ENCODE results near the gene CLTC.

DNA sequence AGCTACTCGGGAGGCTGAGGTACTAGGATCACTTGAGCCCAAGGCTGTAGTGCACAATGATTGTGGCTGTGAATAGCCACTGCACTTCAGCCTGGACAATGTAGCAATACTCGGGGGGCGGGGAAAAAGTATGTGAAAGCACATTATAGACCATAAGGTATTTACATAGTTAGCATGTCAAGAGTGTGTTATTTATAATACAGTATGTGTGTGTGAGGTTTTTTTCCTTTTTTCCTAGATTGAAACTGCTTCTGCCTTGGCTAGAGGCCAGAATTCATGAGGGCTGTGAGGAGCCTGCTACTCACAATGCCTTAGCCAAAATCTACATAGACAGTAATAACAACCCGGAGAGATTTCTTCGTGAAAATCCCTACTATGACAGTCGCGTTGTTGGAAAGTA lies 57.0 kb downstream of the CLTC start:
- TF ChIP-seq, protein P1, sequence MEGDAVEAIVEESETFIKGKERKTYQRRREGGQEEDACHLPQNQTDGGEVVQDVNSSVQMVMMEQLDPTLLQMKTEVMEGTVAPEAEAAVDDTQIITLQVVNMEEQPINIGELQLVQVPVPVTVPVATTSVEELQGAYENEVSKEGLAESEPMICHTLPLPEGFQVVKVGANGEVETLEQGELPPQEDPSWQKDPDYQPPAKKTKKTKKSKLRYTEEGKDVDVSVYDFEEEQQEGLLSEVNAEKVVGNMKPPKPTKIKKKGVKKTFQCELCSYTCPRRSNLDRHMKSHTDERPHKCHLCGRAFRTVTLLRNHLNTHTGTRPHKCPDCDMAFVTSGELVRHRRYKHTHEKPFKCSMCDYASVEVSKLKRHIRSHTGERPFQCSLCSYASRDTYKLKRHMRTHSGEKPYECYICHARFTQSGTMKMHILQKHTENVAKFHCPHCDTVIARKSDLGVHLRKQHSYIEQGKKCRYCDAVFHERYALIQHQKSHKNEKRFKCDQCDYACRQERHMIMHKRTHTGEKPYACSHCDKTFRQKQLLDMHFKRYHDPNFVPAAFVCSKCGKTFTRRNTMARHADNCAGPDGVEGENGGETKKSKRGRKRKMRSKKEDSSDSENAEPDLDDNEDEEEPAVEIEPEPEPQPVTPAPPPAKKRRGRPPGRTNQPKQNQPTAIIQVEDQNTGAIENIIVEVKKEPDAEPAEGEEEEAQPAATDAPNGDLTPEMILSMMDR (IDR thresholded peaks at IDR 0.05), result no peak
- TF ChIP-seq POLR2A (IDR thresholded peaks at IDR 0.05), result no peak
